CD8-positive, alpha-beta memory T cell (primary cell): ENCODE measurements around the gene PROCA1. TPM values are rescaled to one million over a fixed set of nuclear protein-coding genes. Genes with fewer than 3 reads are reported as not detected.
A peak's percentile ranks its signal among the peaks of the same experiment; 100 is the strongest.

ENCODE experiments used
- CTCF ChIA-PET: fragments of 350-600 bp; sonication (Branson Sonifier 250); formaldehyde crosslinking; loops from one replicate; lab custom pipeline; 2021; ENCODE audit warnings: antibody characterized with exemption; lab: Charles Lee
- POLR2A ChIA-PET: fragments of 350-600 bp; sonication (Branson Sonifier 250); formaldehyde crosslinking; loops from one replicate; lab custom pipeline; 2021; ENCODE audit warnings: antibody characterized with exemption; lab: Charles Lee
- DNase-seq, 5 donors: peaks; one replicate each; pipeline versions ENCODE4 v3.0.0 to v3.0.0-alpha.2; 2020 to 2022; ENCODE audit warnings: mixed read lengths in 1 of 5
- H3K27ac ChIP-seq: one replicate; pipeline ENCODE4 v1.7.0; 2013; ENCODE audit warnings: low read depth, mild to moderate bottlenecking, low read length, moderate library complexity
- H3K27me3 ChIP-seq: 2 replicates; pipeline ENCODE4 v1.7.0; 2013; ENCODE audit warnings: low read length, mild to moderate bottlenecking; ENCODE audit not compliant: insufficient read depth, poor library complexity, severe bottlenecking
- H3K36me3 ChIP-seq: 2 replicates; pipeline ENCODE4 v1.7.0; 2013; ENCODE audit warnings: mild to moderate bottlenecking, low read length, moderate library complexity; ENCODE audit not compliant: insufficient read depth
- H3K4me1 ChIP-seq: 2 replicates; pipeline ENCODE4 v1.7.0; 2013; ENCODE audit warnings: mild to moderate bottlenecking, low read length, moderate library complexity; ENCODE audit not compliant: insufficient read depth
- H3K4me3 ChIP-seq: 2 replicates; pipeline ENCODE4 v1.7.0; 2013; ENCODE audit warnings: mild to moderate bottlenecking, low read length
- H3K9me3 ChIP-seq: 2 replicates; pipeline ENCODE4 v1.7.0; 2013; ENCODE audit warnings: mild to moderate bottlenecking, low read length
- H3K27ac Mint-ChIP-seq, 8 donors: one replicate each; pipeline ENCODE4 v1.8.0; 2020 to 2021; ENCODE audit warnings: mixed read lengths in 8 of 8, mild to moderate bottlenecking in 6 of 8, inconsistent platforms in 3 of 8, moderate library complexity in 3 of 8
- H3K27me3 Mint-ChIP-seq, 2 donors: one replicate each; pipeline ENCODE4 v1.8.0; 2020 to 2021; ENCODE audit warnings: mixed read lengths in 2 of 2, mild to moderate bottlenecking in 1 of 2, moderate library complexity in 1 of 2
- H3K36me3 Mint-ChIP-seq, 3 donors: one replicate each; pipeline ENCODE4 v1.8.0; 2020 to 2021; ENCODE audit warnings: mixed read lengths in 3 of 3, inconsistent platforms in 1 of 3, mild to moderate bottlenecking in 1 of 3
- H3K4me1 Mint-ChIP-seq, 3 donors: one replicate each; pipeline ENCODE4 v1.8.0; 2020 to 2021; ENCODE audit warnings: mixed read lengths in 3 of 3, inconsistent platforms in 1 of 3, mild to moderate bottlenecking in 1 of 3
- H3K4me3 Mint-ChIP-seq, 7 donors: one replicate each; pipeline ENCODE4 v1.8.0; 2020 to 2021; ENCODE audit warnings: mixed read lengths in 7 of 7, mild to moderate bottlenecking in 6 of 7, moderate library complexity in 4 of 7, inconsistent platforms in 2 of 7
- H3K9me3 Mint-ChIP-seq, 5 donors: one replicate each; pipeline ENCODE4 v1.8.0; 2020 to 2022; ENCODE audit warnings: mixed read lengths in 5 of 5, mild to moderate bottlenecking in 3 of 5, moderate library complexity in 2 of 5, inconsistent platforms in 1 of 5
- polyA plus RNA-seq: library from polyadenylated mRNA; unstranded; fragments of 300-500 nt; fragmentation: Illumina TruSeq; gene quantifications from one replicate; pipeline ENCODE4 v1.2.3, GENCODE V29; 2021
- total RNA-seq, 2 experiments: library from RNA; stranded (reverse); gene quantifications; one replicate each; pipeline ENCODE4 v1.2.3, GENCODE V29; 2021

PROCA1 gene
- total and polyA plus RNA-seq, 3 experiments from 2014 or later, result 1.2 to 4.9 (median 4.7) TPM

GRCh38 chr17:28707339-28707720, 4.4 kb downstream of the PROCA1 start:
- H3K36me3 ChIP-seq, result peaks cover 10% of the 10 kb centered on the region
- H3K27ac ChIP-seq, result no peak overlapping the region
- peaks cover 0 to under 1% of the 10 kb centered on the region in 2 donors for H3K27me3 Mint-ChIP-seq
- no peaks in the 10 kb centered on the region for H3K9me3 Mint-ChIP-seq
- DNase-seq, result no peak
- peaks cover 10% of the 10 kb centered on the region for H3K4me1 ChIP-seq
- peak overlapping the region in 5 of 8 donors; percentile 6 to 75 (median 24) for H3K27ac Mint-ChIP-seq
- H3K9me3 ChIP-seq, result no peaks in the 10 kb centered on the region
- no peaks in the 10 kb centered on the region for H3K27me3 ChIP-seq
- H3K4me3 Mint-ChIP-seq, result peak overlapping the region in 1 of 7 donors; percentile 50
- peaks cover 10 to 18% (median 17%) of the 10 kb centered on the region in 3 donors for H3K4me1 Mint-ChIP-seq
- H3K36me3 Mint-ChIP-seq, result peaks cover 0 to 33% (median 4%) of the 10 kb centered on the region in 3 donors
- H3K4me3 ChIP-seq, result no peak overlapping the region
- POLR2A ChIA-PET, result interaction anchor here (1.1 kb wide), 1 partner anchor 12 kb away, joined by 4 read pairs; the partner anchor contains the start of gene RPL23A
- CTCF ChIA-PET, result no interaction called here

- Histone ChIP-seq H3K27me3 (no peaks in the 10 kb centered on the region), H3K4me3 (no peak overlapping the region), H3K27ac (no peak overlapping the region), H3K4me1 (peaks cover 4% of the 10 kb centered on the region), H3K9me3 (no peaks in the 10 kb centered on the region), H3K36me3 (peaks cover 16% of the 10 kb centered on the region)
- ChIA-PET POLR2A (no interaction called here), CTCF (no interaction called here)
- Mint-ChIP-seq H3K4me3 (peak overlapping the region in 1 of 7 donors; percentile 50), H3K27ac (peak overlapping the region in 3 of 8 donors; percentile 6 to 75 (median 17)), H3K36me3 (peaks cover 0 to 37% (median 6%) of the 10 kb centered on the region in 3 donors), H3K27me3 (no peaks in the 10 kb centered on the region), H3K4me1 (peaks cover 7 to 12% (median 11%) of the 10 kb centered on the region in 3 donors), H3K9me3 (peaks cover 0 to 2% (median 0%) of the 10 kb centered on the region in 5 donors)
- DNase-seq, result no peak
Measured at GRCh38 chr17:28706471-28707338, 5.0 kb downstream of the PROCA1 start.

GRCh38 chr17:28705728-28706334, 5.9 kb downstream of the PROCA1 start:
- Mint-ChIP-seq H3K4me1 (peaks cover 7 to 11% (median 9%) of the 10 kb centered on the region in 3 donors), H3K9me3 (peaks cover 0 to 2% (median 0%) of the 10 kb centered on the region in 5 donors), H3K27me3 (no peaks in the 10 kb centered on the region), H3K4me3 (no peak overlapping the region), H3K27ac (peak overlapping the region in 3 of 8 donors; percentile 55 to 86 (median 64)), H3K36me3 (peaks cover 0 to 44% (median 6%) of the 10 kb centered on the region in 3 donors)
- DNase-seq, result no peak
- Histone ChIP-seq H3K36me3 (peaks cover 23% of the 10 kb centered on the region), H3K4me3 (no peak overlapping the region), H3K9me3 (no peaks in the 10 kb centered on the region), H3K27me3 (no peaks in the 10 kb centered on the region), H3K27ac (no peak overlapping the region), H3K4me1 (peaks cover 4% of the 10 kb centered on the region)
- CTCF ChIA-PET, result interaction anchor here (1.0 kb wide), 1 partner anchor 57 kb away, joined by 3 read pairs; no protein-coding TSS in a partner anchor
- POLR2A ChIA-PET, result no interaction called here

GRCh38 chr17:28705074-28705659, 6.5 kb downstream of the PROCA1 start:
- CTCF ChIA-PET, result interaction anchor here (1.0 kb wide), 1 partner anchor 57 kb away, joined by 3 read pairs; no protein-coding TSS in a partner anchor
- POLR2A ChIA-PET, result interaction anchor here (0.5 kb wide), 1 partner anchor 12 kb away, joined by 3 read pairs; no protein-coding TSS in a partner anchor
- Mint-ChIP-seq H3K4me3 (no peak overlapping the region), H3K36me3 (peaks cover 0 to 49% (median 8%) of the 10 kb centered on the region in 3 donors), H3K4me1 (peaks cover 3 to 6% (median 4%) of the 10 kb centered on the region in 3 donors), H3K27ac (peak overlapping the region in 1 of 8 donors; percentile 86), H3K27me3 (no peaks in the 10 kb centered on the region), H3K9me3 (peaks cover 0 to 2% (median 0%) of the 10 kb centered on the region in 5 donors)
- no peak for DNase-seq
- no peak overlapping the region for H3K4me3 ChIP-seq
- H3K4me1 ChIP-seq, result no peaks in the 10 kb centered on the region
- peaks cover 29% of the 10 kb centered on the region for H3K36me3 ChIP-seq
- no peaks in the 10 kb centered on the region for H3K27me3 ChIP-seq
- H3K27ac ChIP-seq, result no peak overlapping the region
- no peaks in the 10 kb centered on the region for H3K9me3 ChIP-seq

- H3K36me3 ChIP-seq, result peaks cover 38% of the 10 kb centered on the region
- ChIA-PET POLR2A (interaction anchor here (0.5 kb wide), 1 partner anchor 11 kb away, joined by 3 read pairs; no protein-coding TSS in a partner anchor), CTCF (interaction anchor here (1.0 kb wide), 1 partner anchor 56 kb away, joined by 3 read pairs; no protein-coding TSS in a partner anchor)
- Mint-ChIP-seq H3K4me1 (peaks cover 3 to 6% (median 4%) of the 10 kb centered on the region in 3 donors), H3K4me3 (no peak overlapping the region), H3K9me3 (peaks cover 0 to 2% (median 0%) of the 10 kb centered on the region in 5 donors), H3K36me3 (peaks cover 0 to 58% (median 8%) of the 10 kb centered on the region in 3 donors), H3K27me3 (no peaks in the 10 kb centered on the region), H3K27ac (peak overlapping the region in 1 of 8 donors; percentile 90)
- no peaks in the 10 kb centered on the region for H3K27me3 ChIP-seq
- no peaks in the 10 kb centered on the region for H3K4me1 ChIP-seq
- H3K27ac ChIP-seq, result no peak overlapping the region
- no peak overlapping the region for H3K4me3 ChIP-seq
- H3K9me3 ChIP-seq, result no peaks in the 10 kb centered on the region
- no peak for DNase-seq
Measured at GRCh38 chr17:28704219-28704858, 7.3 kb downstream of the PROCA1 start.

GRCh38 chr17:28703552-28704218, 8.0 kb downstream of the PROCA1 start:
- CTCF ChIA-PET, result interaction anchor here (2.4 kb wide), 1 partner anchor 8 kb away, joined by 7 read pairs; the partner anchor contains the start of gene PROCA1
- no peaks in the 10 kb centered on the region for H3K9me3 ChIP-seq
- Mint-ChIP-seq H3K27ac (peak overlapping the region in 4 of 8 donors; percentile 14 to 90 (median 50)), H3K4me3 (no peak overlapping the region), H3K4me1 (peaks cover 3 to 6% (median 4%) of the 10 kb centered on the region in 3 donors), H3K36me3 (peaks cover 0 to 64% (median 8%) of the 10 kb centered on the region in 3 donors), H3K9me3 (peaks cover 0 to 2% (median 0%) of the 10 kb centered on the region in 5 donors), H3K27me3 (no peaks in the 10 kb centered on the region)
- POLR2A ChIA-PET, result no interaction called here
- DNase-seq, result no peak
- H3K36me3 ChIP-seq, result peaks cover 44% of the 10 kb centered on the region
- H3K27me3 ChIP-seq, result no peaks in the 10 kb centered on the region
- H3K4me3 ChIP-seq, result no peak overlapping the region
- H3K27ac ChIP-seq, result no peak overlapping the region
- no peaks in the 10 kb centered on the region for H3K4me1 ChIP-seq

- H3K27me3 ChIP-seq, result no peaks in the 10 kb centered on the region
- no peak for DNase-seq
- peaks cover 0 to 73% (median 11%) of the 10 kb centered on the region in 3 donors for H3K36me3 Mint-ChIP-seq
- peaks cover 0 to 2% (median 0%) of the 10 kb centered on the region in 5 donors for H3K9me3 Mint-ChIP-seq
- no peaks in the 10 kb centered on the region for H3K27me3 Mint-ChIP-seq
- no peak overlapping the region for H3K4me3 Mint-ChIP-seq
- ChIA-PET CTCF (interaction anchor here (1.6 to 2.4 kb wide), 2 partner anchors 9 to 10 kb away, joined by 3 to 7 read pairs; partner anchors contain the start of gene PROCA1), POLR2A (no interaction called here)
- no peaks in the 10 kb centered on the region for H3K9me3 ChIP-seq
- peaks cover 54% of the 10 kb centered on the region for H3K36me3 ChIP-seq
- no peaks in the 10 kb centered on the region for H3K4me1 ChIP-seq
- H3K4me3 ChIP-seq, result no peak overlapping the region
- H3K4me1 Mint-ChIP-seq, result peaks cover 3 to 6% (median 4%) of the 10 kb centered on the region in 3 donors
- H3K27ac ChIP-seq, result no peak overlapping the region
- H3K27ac Mint-ChIP-seq, result peak overlapping the region in 1 of 8 donors; percentile 17
Measured at GRCh38 chr17:28702752-28703150, 8.9 kb downstream of the PROCA1 start.
